Coronary artery (tissue), 2 donors: ENCODE measurements around the gene SH3BP5L.
"Not testable (repeated sequence)": the region's sequence is repeated elsewhere in the genome, so short reads cannot be mapped to it uniquely, and the experiment has no call there.

Experiments
- DNase-seq: peaks from one replicate; pipeline ENCODE4 v3.0.0-alpha.2; 2017; ENCODE audit warnings: low spot score
- H3K27ac ChIP-seq, 2 donors: fragments of 200-600 bp; sonication (generic); one replicate each; pipeline ENCODE4 v1.5.1; 2016 to 2019
- H3K4me3 ChIP-seq: fragments of 200-600 bp; sonication (generic); 2 replicates; pipeline ENCODE4 v1.5.1; 2016; ENCODE audit warnings: mild to moderate bottlenecking, moderate library complexity
- TF ChIP-seq, protein P1 (sequence below): fragments of 200-600 bp; sonication (generic); IDR thresholded peaks from one replicate; pipeline ENCODE4 v1.5.1; 2019; ENCODE audit warnings: antibody characterized with exemption

The SH3BP5L gene

DNA sequence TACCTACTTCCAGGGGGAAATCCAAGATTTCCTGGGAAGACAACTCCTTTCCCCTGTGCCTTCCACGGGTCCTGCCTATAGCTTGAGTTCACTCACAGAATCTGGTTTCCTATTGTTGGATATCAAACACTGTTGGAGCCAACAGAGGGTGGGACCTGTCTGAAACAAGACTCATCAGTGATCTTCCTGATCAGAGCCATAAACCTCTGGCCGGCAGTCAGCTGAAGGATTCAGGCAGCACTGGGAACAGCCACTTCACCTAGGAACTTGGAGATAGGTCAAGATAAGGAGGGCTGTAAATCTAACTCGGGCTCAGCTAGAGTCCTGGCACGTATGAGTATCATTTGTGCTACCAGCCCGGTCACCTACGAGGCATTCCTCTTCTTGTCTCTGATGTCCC is 23.3 kb downstream of the SH3BP5L start:
- DNase-seq: no peak
- H3K27ac ChIP-seq: no peak overlapping the region
- H3K4me3 ChIP-seq: no peak overlapping the region
- TF ChIP-seq, protein P1, sequence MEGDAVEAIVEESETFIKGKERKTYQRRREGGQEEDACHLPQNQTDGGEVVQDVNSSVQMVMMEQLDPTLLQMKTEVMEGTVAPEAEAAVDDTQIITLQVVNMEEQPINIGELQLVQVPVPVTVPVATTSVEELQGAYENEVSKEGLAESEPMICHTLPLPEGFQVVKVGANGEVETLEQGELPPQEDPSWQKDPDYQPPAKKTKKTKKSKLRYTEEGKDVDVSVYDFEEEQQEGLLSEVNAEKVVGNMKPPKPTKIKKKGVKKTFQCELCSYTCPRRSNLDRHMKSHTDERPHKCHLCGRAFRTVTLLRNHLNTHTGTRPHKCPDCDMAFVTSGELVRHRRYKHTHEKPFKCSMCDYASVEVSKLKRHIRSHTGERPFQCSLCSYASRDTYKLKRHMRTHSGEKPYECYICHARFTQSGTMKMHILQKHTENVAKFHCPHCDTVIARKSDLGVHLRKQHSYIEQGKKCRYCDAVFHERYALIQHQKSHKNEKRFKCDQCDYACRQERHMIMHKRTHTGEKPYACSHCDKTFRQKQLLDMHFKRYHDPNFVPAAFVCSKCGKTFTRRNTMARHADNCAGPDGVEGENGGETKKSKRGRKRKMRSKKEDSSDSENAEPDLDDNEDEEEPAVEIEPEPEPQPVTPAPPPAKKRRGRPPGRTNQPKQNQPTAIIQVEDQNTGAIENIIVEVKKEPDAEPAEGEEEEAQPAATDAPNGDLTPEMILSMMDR: no peak

DNA sequence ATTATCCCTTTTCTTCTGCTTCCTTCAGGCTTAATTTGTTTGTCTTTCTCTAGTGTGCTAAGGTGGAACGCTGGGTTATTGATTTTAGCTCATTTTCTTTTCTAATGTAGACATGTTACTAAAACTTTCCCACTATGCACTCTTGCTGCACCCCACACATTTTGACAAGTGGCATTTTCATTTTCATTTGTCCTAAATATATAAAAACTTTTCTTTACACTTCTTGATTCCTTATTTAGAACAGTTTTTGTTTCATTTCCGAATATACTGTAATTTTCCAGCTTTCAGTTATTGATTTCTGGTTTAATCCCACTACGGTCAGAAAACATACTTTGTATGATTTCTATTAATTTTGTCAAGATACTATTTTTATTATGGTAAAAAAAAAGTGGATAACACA is 25.3 kb downstream of the SH3BP5L start:
- Histone ChIP-seq H3K27ac (no peak overlapping the region), H3K4me3 (no peak overlapping the region)
- no peak for DNase-seq
- TF ChIP-seq, protein P1: no peak

DNA sequence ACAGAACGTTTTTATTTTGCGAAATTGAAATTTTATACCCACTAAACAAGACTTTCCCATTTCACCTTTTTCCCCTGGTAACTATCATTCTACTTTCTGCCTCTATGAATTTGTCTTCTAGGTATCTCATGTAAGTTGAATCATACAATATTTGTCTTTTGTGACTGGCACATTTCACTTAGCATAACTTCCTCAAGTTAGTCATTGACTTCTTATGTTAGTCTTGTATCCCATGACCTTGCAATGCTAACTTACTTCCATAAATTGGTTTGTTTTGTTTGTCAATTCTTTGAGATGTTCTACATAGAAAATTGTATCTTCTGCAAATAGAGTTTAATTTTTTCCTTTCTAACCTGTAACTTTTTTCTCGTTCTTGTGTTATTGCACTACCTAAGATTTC is 26.9 kb downstream of the SH3BP5L start:
- TF ChIP-seq, protein P1: no peak
- H3K4me3 ChIP-seq: no peak overlapping the region
- DNase-seq: no peak

DNA sequence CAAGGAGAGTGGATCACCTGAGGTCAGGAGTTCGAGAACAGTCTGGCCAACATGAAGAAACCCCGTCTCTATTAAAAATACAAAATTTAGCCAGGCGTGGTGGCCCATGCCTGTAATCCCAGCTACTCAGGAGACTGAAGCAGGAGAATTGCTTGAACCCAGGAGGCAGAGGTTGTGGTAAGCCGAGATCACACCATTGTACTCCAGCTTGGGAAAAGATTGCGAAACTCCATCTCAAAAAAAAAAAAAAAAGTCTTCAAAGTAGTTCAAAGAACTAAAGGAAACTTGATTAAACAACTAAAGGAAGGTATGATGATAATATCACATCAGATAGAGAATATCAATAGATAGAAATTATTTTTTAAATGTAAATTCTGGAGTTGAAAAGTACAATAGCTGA is 31.1 kb downstream of the SH3BP5L start:
- H3K4me3 ChIP-seq, DNase-seq: not testable (repeated sequence)

More for the DNA sequence above, 26.9 kb downstream of the SH3BP5L start:
- H3K27ac ChIP-seq: no peak overlapping the region

DNA sequence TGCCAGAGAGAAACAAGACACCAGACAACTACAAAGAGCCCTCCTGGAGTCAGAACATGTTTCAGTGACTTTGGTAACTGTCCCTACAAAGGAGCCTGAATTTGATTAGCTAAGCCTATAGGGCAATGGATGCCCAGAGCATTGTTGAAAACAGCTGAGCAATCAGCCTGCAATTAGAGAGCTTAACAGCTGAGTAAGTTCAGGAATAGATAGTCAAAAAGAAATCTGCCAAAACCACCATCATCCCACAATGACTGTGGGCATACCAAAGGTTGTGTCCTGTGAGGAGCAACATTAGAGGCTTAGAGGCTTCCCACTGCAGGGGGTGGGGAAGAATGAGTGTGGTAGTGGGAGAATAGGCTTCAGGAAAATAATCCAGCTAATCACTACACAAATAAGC is 32.1 kb downstream of the SH3BP5L start:
- TF ChIP-seq, protein P1: no peak
- Histone ChIP-seq H3K4me3 (no peak overlapping the region), H3K27ac (no peak overlapping the region)
- no peak for DNase-seq

More for the DNA sequence above, 31.1 kb downstream of the SH3BP5L start:
- not testable (repeated sequence) for H3K27ac ChIP-seq

DNA sequence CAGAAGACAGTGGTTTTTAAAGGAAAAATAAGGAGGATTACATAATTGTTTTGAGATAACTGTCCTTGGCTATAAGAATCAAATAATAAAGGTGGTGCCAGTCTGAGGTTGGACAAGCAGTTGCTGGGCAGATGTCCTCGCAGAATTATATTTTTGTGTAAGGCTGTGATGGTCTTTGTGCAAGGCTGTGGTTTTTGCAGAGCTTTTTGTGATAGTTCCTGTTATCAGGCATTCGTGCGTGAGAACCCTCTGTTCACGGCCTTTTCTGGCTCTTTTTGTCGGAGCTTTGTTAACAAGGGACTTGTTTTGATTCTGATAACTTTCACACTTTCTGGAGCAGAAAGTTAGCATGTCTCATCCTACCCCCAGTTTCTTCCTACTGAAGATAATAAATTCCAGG is 33.4 kb downstream of the SH3BP5L start:
- DNase-seq: no peak
- TF ChIP-seq, protein P1: no peak
- H3K27ac ChIP-seq: no peak overlapping the region
- no peak overlapping the region for H3K4me3 ChIP-seq

DNA sequence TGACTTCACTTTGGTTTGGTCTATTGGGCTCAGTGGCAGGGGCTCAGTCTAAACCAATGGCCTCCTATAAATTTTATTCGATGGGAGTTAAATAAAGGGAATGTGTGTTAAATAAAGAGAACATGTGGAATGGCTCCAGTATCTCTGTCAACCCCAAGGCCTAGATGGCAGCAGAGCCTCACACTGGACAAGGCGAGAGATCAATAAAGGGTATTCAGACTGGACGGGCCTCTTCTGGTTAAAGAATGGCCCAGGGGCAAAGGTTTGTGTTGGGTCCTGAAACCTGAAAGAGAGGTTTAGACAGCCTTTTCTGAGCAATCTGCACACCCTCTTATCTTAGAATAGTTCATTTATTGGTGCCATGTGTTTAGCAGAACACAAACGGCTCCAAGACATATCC is 34.7 kb downstream of the SH3BP5L start:
- Histone ChIP-seq H3K27ac (no peak overlapping the region), H3K4me3 (no peak overlapping the region)
- DNase-seq: no peak
- TF ChIP-seq, protein P1: no peak

DNA sequence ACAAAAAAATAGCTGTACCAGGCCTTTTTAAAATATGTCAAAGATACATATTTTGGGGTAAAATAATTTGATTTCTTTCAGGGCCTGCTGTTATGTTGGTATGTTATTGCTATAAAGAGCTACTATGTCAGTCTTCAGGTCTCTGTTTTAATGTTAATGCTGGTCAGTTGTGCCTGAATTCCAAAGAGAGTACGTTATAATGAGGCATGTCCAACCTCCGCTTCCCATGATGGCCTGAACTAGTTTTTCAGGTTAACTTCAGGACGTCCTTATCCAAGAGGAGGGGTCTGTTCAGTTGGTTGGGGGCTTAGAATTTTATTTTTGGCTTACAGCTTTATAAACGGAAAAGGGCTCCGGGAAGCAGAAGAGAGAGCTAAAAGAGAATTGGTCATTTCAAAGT is 35.3 kb downstream of the SH3BP5L start:
- no peak overlapping the region for H3K4me3 ChIP-seq
- TF ChIP-seq, protein P1: no peak
- no peak overlapping the region for H3K27ac ChIP-seq
- no peak for DNase-seq

DNA sequence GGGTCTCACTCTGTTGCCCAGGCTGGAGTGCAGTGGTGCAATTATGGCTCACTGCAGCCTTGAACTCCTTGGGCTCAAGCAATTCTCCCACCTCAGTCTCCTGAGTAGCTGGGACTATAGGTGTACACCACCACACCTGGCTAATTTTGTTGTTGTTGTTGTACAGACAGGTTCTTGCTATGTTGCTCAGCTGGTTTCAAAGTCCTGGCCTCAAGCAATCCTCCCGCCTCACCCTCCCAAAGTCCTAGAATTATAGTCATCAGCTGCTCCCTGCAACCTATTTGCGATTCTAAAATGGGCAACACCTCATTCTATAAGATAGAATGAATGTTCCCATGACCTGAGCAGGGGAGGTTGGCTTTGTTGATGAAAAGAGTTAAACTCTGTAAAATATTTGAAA is 36.4 kb downstream of the SH3BP5L start:
- H3K27ac ChIP-seq, DNase-seq, H3K4me3 ChIP-seq: not testable (repeated sequence)
